Lower lobe of right lung (tissue), 2 donors: Measurements from ENCODE around the gene MDM1. TPM values are rescaled to one million over a fixed set of nuclear protein-coding genes. Genes with fewer than 3 reads are reported as not detected.

Experiments used
- ATAC-seq, 2 donors: fragments of 200-7000 bp; cut with Tn5 transposase; one replicate each; pipeline ENCODE4 v1.9.1; 2020 to 2022; ENCODE audit warnings: mild to moderate bottlenecking in 2 of 2, moderate library complexity in 2 of 2
- DNase-seq: peaks from one replicate; pipeline ENCODE4 v3.0.0-alpha.2; 2020
- H3K27ac ChIP-seq: fragments of 200-600 bp; one replicate; pipeline ENCODE4 v1.8.0; 2022
- H3K27me3 ChIP-seq: fragments of 200-600 bp; one replicate; pipeline ENCODE4 v1.8.0; 2022; ENCODE audit warnings: low read depth
- H3K36me3 ChIP-seq: fragments of 200-600 bp; one replicate; pipeline ENCODE4 v1.8.0; 2022; ENCODE audit warnings: mild to moderate bottlenecking
- H3K4me1 ChIP-seq: fragments of 200-600 bp; one replicate; pipeline ENCODE4 v1.8.0; 2022
- H3K4me3 ChIP-seq: fragments of 200-600 bp; one replicate; pipeline ENCODE4 v1.8.0; 2022; ENCODE audit warnings: mild to moderate bottlenecking
- H3K9me3 ChIP-seq: fragments of 200-600 bp; one replicate; pipeline ENCODE4 v1.8.0; 2022
- CTCF ChIP-seq: fragments of 200-600 bp; IDR thresholded peaks from one replicate; pipeline ENCODE4 v1.8.0; 2022; ENCODE audit warnings: antibody characterized with exemption, mild to moderate bottlenecking
- intact Hi-C: fragments of 100-400 bp; cut with DNase I; formaldehyde crosslinking; loops from one replicate; pipeline ENCODE4 v1.11.0; 2022
- total RNA-seq: library from RNA; stranded (reverse); fragmentation: NEBNext Ultra II Directional; extraction: Animal tissue kit (Norgen Biotek cat#: 25700); gene quantifications from one replicate; pipeline ENCODE4 v1.2.1, GENCODE V29; 2021
- donor health status: DM: no; HTN: yes; CAD: no; lungs with severe emphysema.

The MDM1 gene
- total RNA-seq, 1 donor from 2014 or later, result 13.8 TPM

GRCh38 chr12:68359674-68360073 is 27.5 kb upstream of the MDM1 start:
- Histone ChIP-seq H3K27me3 (no peaks in the 10 kb centered on the region), H3K4me1 (peaks cover 29% of the 10 kb centered on the region), H3K36me3 (no peaks in the 10 kb centered on the region), H3K4me3 (no peak overlapping the region), H3K27ac (peak overlapping the region; percentile 20), H3K9me3 (no peaks in the 10 kb centered on the region)
- no peak for TF ChIP-seq CTCF
- intact Hi-C loops, result no loop called here
- DNase-seq (no peak), ATAC-seq (peak; percentile 35 to 40)

GRCh38 chr12:68358532-68359485 is 26.6 kb upstream of the MDM1 start:
- Histone ChIP-seq H3K4me1 (peaks cover 20% of the 10 kb centered on the region), H3K9me3 (no peaks in the 10 kb centered on the region), H3K4me3 (no peak overlapping the region), H3K27ac (peak overlapping the region; percentile 20), H3K36me3 (no peaks in the 10 kb centered on the region), H3K27me3 (no peaks in the 10 kb centered on the region)
- peak; percentile 75 for TF ChIP-seq CTCF
- intact Hi-C loops, result no loop called here
- ATAC-seq (peak; percentile 78 to 88), DNase-seq (no peak)

GRCh38 chr12:68356986-68357385 is 24.8 kb upstream of the MDM1 start:
- Histone ChIP-seq H3K27me3 (no peaks in the 10 kb centered on the region), H3K36me3 (no peaks in the 10 kb centered on the region), H3K4me1 (peaks cover 16% of the 10 kb centered on the region), H3K27ac (no peak overlapping the region), H3K9me3 (no peaks in the 10 kb centered on the region), H3K4me3 (no peak overlapping the region)
- intact Hi-C loops, result no loop called here
- TF ChIP-seq CTCF, result no peak
- no peak for DNase-seq
- ATAC-seq, result no peak

GRCh38 chr12:68356060-68356695 is 24.0 kb upstream of the MDM1 start:
- ATAC-seq, result no peak

More at GRCh38 chr12:68356060-68356695, 24.0 kb upstream of the MDM1 start:
- intact Hi-C loops, result no loop called here
- H3K4me3 ChIP-seq, result no peak overlapping the region
- H3K9me3 ChIP-seq, result no peaks in the 10 kb centered on the region
- peaks cover 16% of the 10 kb centered on the region for H3K4me1 ChIP-seq
- no peak for TF ChIP-seq CTCF
- no peaks in the 10 kb centered on the region for H3K27me3 ChIP-seq
- no peak for DNase-seq
- no peaks in the 10 kb centered on the region for H3K36me3 ChIP-seq
- no peak overlapping the region for H3K27ac ChIP-seq
